Measurements from ENCODE around the gene GATAD2A. TPM values are rescaled to one million over a fixed set of nuclear protein-coding genes. Genes with fewer than 3 reads are reported as not detected.
A peak's percentile ranks its signal among the peaks of the same experiment; 100 is the strongest.

GATAD2A gene
- total and polyA plus RNA-seq, 2 of the 8 experiments (the other 6 are each of a cell fraction or from before 2014, with no cell fraction given): 38.4 to 205 TPM

DNA sequence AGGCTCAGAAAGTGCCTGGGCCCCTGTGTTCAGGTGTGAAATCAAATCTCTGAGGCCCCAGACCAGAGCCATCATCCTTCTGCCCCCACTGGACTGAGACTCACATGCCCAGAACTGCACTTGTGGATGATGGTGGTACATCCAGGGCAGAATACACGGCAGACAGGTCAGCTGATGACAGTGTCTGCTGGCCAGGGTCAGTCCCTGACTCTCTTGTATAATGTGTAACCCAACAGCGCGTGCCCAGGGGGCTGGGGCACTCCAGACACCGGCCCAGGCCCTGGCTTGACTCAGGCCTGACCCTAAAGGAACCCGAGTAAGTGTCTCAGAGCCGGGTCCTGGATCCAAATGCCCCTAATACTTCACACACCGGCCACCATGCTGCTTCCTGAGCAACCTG, 37.4 kb upstream of the GATAD2A start:
- Histone ChIP-seq H3K18ac (ENCODE audit: extremely low read depth, low read length) (no peak overlapping the region), H3K27ac (ENCODE audit: low read depth, low read length) (no peak overlapping the region), H3K4me1 (replicated peaks in 1 of 4; ENCODE audit: control insufficient read depth in 3 of 4, insufficient read depth in 4 of 4, low read length in 3 of 4) (peaks cover 0 to 2% (median 0%) of the 10 kb centered on the region in 4 experiments; a peak in 4 of 7 replicates), H4K91ac (replicated peaks; ENCODE audit: insufficient read length, low read length) (no peak overlapping the region), H3K4ac (replicated peaks; ENCODE audit: insufficient read length, low read depth, low read length) (no peak overlapping the region), H4K8ac (ENCODE audit: extremely low read depth, insufficient read depth, low read length) (no peak overlapping the region), H4K5ac (ENCODE audit: insufficient read length, low read depth, low read length) (no peak overlapping the region), H2AFZ (ENCODE audit: low read length) (no peak overlapping the region), H3K9ac (replicated peaks in 1 of 4; ENCODE audit: extremely low read depth in 1 of 4, low read depth in 3 of 4, low read length in 3 of 4) (no peak overlapping the region), H2BK5ac (ENCODE audit: low read depth, low read length) (no peak overlapping the region), H3K23me2 (ENCODE audit: low read depth, low read length) (no peaks in the 10 kb centered on the region), H3K36me3 (ENCODE audit: control insufficient read depth in 2 of 4, insufficient read depth in 4 of 4, low read length in 3 of 4) (no peaks in the 10 kb centered on the region), H3K14ac (ENCODE audit: insufficient read length) (no peak overlapping the region), H3K27me3 (replicated peaks in 1 of 4; ENCODE audit: control insufficient read depth in 3 of 4, extremely low read depth in 1 of 4, insufficient read depth in 3 of 4, low read length in 3 of 4) (no peaks in the 10 kb centered on the region), H2BK15ac (ENCODE audit: low read length) (no peak overlapping the region), H3K4me2 (ENCODE audit: insufficient read depth in 1 of 2, low read depth in 2 of 2, low read length in 2 of 2) (no peak overlapping the region), H3K56ac (replicated peaks; ENCODE audit: insufficient read length, low read depth, low read length) (no peak overlapping the region), H2BK12ac (ENCODE audit: low read depth, low read length) (peak overlapping the region; percentile 29; the same call in 1 of the 2 replicates), H3K79me2 (ENCODE audit: control insufficient read depth in 1 of 2, insufficient read depth in 2 of 2, low read length in 2 of 2) (no peaks in the 10 kb centered on the region), H2BK20ac (ENCODE audit: low read length) (no peak overlapping the region), H3K4me3 (ENCODE audit: extremely low read depth in 1 of 4, insufficient read depth in 2 of 4, low read depth in 3 of 4, low read length in 4 of 4) (no peak overlapping the region), H3K79me1 (ENCODE audit: low read depth, low read length) (no peaks in the 10 kb centered on the region), H2BK120ac (replicated peaks; ENCODE audit: low read depth, low read length) (no peak overlapping the region), H3K23ac (ENCODE audit: insufficient read length) (no peak overlapping the region), H2AK5ac (ENCODE audit: low read depth, low read length) (no peak overlapping the region; the same call in 1 of the 2 replicates), H3K9me3 (ENCODE audit: insufficient read depth in 2 of 2, low read depth in 1 of 2, low read length in 1 of 2) (no peaks in the 10 kb centered on the region), H4K20me1 (replicated peaks in 1 of 2; ENCODE audit: control insufficient read depth in 1 of 2, insufficient read depth in 2 of 2, low read length in 2 of 2) (no peaks in the 10 kb centered on the region)
- CTCF ChIA-PET (ENCODE audit: partially characterized antibody): interaction anchor here (0.6 to 8.7 kb wide), 13 partner anchors 10 to 259 kb away, joined by 3 to 146 read pairs (median 4); partner anchors contain the start of gene GATAD2A
- POLR2A ChIA-PET (ENCODE audit: partially characterized antibody): interaction anchor here (1.5 to 8.3 kb wide), 5 partner anchors 36 to 148 kb away, joined by 3 to 44 read pairs (median 4); partner anchors contain the start of genes GATAD2A and NDUFA13
- 91% methylated on average over 7 of the region's 7 CpGs; no CpG with 5 or more reads in 1 of the 2 experiments for WGBS, 2 experiments (ENCODE audit: extremely low coverage in 1 of 2, insufficient coverage in 1 of 2, insufficient read length in 1 of 2, insufficient replicate concordance in 2 of 2, low coverage in 1 of 2, low lambda C conversion rate in 2 of 2, missing lambda C conversion rate in 1 of 2)
- DNase-seq (ENCODE audit: low read depth in 1 of 2, low spot score in 2 of 2) (no peak), FAIRE-seq (no peak)
- no peak for TF ChIP-seq MAX (IDR thresholded peaks at IDR 0.05)
- no peak for TF ChIP-seq PHF8 (conservative IDR thresholded peaks at IDR 0.05; ENCODE audit: low read depth, low read length)
- no peak for TF ChIP-seq CBX5 (IDR thresholded peaks at IDR 0.05; ENCODE audit: low read depth, low read length)
- TF ChIP-seq NRF1 (IDR thresholded peaks at IDR 0.05; ENCODE audit: low read depth, low read length): no peak
- no peak for TF ChIP-seq BRCA1 (IDR thresholded peaks at IDR 0.05; ENCODE audit: low read depth, low read length)
- TF ChIP-seq SIX5 (IDR thresholded peaks at IDR 0.05; ENCODE audit: low read depth, low read length): no peak
- TF ChIP-seq SIN3A (conservative IDR thresholded peaks at IDR 0.05 in 1 of 2, IDR thresholded peaks at IDR 0.05 in 1 of 2; ENCODE audit: low read depth in 1 of 2, low read length in 2 of 2): no peak
- TF ChIP-seq GABPA (IDR thresholded peaks at IDR 0.05; ENCODE audit: borderline replicate concordance, insufficient read depth, low read length): no peak
- TF ChIP-seq JUND (IDR thresholded peaks at IDR 0.05; ENCODE audit: low read length): no peak

Data from H1 (cell line).